IPS-20b (cell line): ENCODE data around the gene SRRM2.

Experiments
- H3K27ac ChIP-seq: one replicate; pipeline ENCODE4 v1.5.1; 2013; ENCODE audit warnings: low read length
- H3K27me3 ChIP-seq: 2 replicates; pipeline ENCODE4 v1.6.1; 2013; ENCODE audit warnings: mild to moderate bottlenecking, low read length, inconsistent platforms; ENCODE audit not compliant: insufficient read depth
- H3K36me3 ChIP-seq: 2 replicates; pipeline ENCODE4 v1.6.1; 2013; ENCODE audit warnings: low read depth, mild to moderate bottlenecking, inconsistent platforms, low read length, moderate library complexity; ENCODE audit not compliant: insufficient read depth
- H3K4me1 ChIP-seq: 2 replicates; pipeline ENCODE4 v1.6.1; 2013; ENCODE audit warnings: mild to moderate bottlenecking, control low read depth, inconsistent platforms, low read length, moderate library complexity; ENCODE audit not compliant: insufficient read depth
- H3K4me3 ChIP-seq: 2 replicates; pipeline ENCODE4 v1.5.1; 2013; ENCODE audit warnings: mild to moderate bottlenecking, low read length, inconsistent platforms
- H3K9ac ChIP-seq: 2 replicates; pipeline ENCODE4 v1.6.1; 2013; ENCODE audit warnings: low read depth, mild to moderate bottlenecking, inconsistent platforms, low read length, moderate library complexity
- H3K9me3 ChIP-seq: 2 replicates; pipeline ENCODE4 v1.6.1; 2013; ENCODE audit warnings: mild to moderate bottlenecking, low read depth, low read length, inconsistent platforms; ENCODE audit not compliant: insufficient read depth

Gene SRRM2

DNA sequence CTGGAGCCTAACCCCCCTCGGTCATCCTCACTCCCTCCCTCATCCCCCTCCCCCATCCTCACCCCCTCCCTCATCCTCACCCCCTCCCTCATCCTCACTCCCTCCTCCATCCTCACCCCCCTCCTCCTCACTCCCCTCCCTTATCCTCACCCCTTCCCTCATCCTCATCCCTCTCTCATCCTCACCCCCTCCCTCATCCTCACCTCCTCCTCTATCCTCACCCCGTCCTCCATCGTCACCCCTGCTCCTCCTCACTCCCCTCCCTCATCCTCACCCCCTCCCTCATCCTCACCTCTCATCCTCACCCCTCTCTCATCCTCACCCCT, 34.4 kb downstream of the SRRM2 start:
- Histone ChIP-seq H3K9ac (no peak overlapping the region), H3K4me3 (no peak overlapping the region), H3K9me3 (no peaks in the 10 kb centered on the region), H3K27ac (no peak overlapping the region), H3K36me3 (no peaks in the 10 kb centered on the region), H3K4me1 (no peaks in the 10 kb centered on the region), H3K27me3 (peaks cover 29% of the 10 kb centered on the region)

DNA sequence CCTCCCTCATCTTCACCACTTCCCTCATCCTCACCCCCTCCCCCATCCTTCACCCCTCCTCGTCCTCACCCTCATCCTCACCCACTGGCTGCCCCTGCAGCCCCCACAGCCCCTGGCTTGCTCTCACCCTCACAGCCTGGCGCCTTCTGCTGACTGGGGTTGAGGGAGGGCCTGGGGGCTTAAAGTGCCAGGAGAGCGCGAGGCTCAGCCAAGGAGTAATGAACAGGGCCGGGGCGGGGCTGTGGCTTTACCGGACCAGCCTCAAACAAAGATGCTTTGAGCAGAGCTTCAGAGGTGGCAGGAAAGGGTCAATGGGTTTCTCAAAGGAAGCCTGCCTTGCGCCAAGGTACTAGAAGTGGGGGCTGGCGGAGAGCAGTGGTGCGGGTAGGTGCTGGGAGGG, 35.0 kb downstream of the SRRM2 start, which contains the start of gene PRSS33:
TSS of gene PRSS33 (minus strand) at position 155 of the 400 bp plus-strand sequence. CDS start 1,013 bp downstream, outside the sequence.
- H3K27ac ChIP-seq: no peak within 1 kb of the TSS
- no peak within 1 kb of the TSS for H3K9ac ChIP-seq
- H3K4me3 ChIP-seq: no peak within 1 kb of the TSS

DNA sequence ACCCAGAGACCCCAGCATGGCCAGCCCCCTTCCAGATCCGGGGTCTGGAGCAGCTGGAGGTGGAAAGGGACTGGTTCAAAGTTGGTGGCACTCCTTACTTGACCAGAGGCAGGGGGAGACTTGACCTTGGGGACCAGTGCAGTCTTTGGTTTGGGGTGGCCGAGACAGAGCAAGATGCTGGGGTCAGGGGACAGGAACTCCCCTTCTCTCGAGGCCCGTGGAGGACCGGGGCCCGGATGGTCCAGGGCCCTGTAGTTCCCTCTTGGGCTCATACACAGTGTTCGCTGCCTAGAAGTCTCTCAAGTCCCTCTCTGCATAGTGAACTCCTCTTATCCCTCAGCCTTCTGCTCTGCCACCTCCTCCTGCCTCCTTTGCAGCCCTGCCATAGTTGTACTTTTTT, 35.5 kb downstream of the SRRM2 start:
- Histone ChIP-seq H3K27me3 (peaks cover 29% of the 10 kb centered on the region), H3K27ac (no peak overlapping the region), H3K9ac (no peak overlapping the region), H3K4me1 (no peaks in the 10 kb centered on the region), H3K4me3 (no peak overlapping the region), H3K36me3 (no peaks in the 10 kb centered on the region), H3K9me3 (no peaks in the 10 kb centered on the region)

More for the DNA sequence above, 35.0 kb downstream of the SRRM2 start, which contains the start of gene PRSS33:
- Histone ChIP-seq H3K27me3 (peaks cover 29% of the 10 kb centered on the region), H3K9me3 (no peaks in the 10 kb centered on the region), H3K36me3 (no peaks in the 10 kb centered on the region), H3K4me1 (no peaks in the 10 kb centered on the region)

DNA sequence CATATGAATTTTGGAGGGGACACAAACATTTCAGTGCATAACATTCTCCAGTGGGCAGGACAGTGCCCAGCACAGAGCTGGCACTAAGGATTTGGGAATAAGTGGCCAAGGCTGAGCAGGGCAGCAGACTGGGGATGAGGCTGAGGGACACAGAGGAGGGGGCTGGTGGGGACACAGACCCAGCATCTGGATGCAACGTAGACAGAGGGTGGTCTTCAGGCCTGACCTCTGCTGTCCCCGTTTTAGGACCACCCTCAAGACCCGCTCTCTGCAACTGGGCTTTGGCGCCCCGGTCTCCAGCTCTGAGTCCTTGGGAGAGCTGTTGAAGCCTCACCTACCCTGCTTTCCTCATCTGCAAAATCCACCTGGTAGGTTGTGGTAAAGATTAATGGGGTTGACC, 38.2 kb downstream of the SRRM2 start:
- Histone ChIP-seq H3K9ac (no peak overlapping the region), H3K9me3 (no peaks in the 10 kb centered on the region), H3K36me3 (no peaks in the 10 kb centered on the region), H3K4me1 (no peaks in the 10 kb centered on the region), H3K4me3 (no peak overlapping the region), H3K27me3 (peaks cover 11% of the 10 kb centered on the region), H3K27ac (no peak overlapping the region)

DNA sequence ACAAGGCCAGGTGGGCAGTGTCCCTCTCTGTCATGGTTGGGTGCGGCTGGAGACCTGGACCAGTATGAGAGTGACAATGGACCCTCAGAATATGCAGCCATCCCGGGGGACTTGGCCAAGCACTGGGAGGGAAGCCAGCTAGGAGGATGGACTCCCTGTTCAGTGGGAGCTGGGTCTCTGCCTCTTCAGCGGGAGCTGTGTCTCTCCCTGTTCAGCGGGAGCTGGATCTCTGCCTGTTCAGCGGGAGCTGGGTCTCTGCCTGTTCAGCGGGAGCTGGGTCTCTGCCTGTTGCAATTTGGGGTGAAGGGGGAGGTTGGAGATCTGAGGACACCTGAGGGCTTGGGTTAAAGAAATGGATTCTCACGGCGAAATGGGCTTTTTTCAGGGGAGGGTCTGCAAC, 38.7 kb downstream of the SRRM2 start:
- H3K27me3 ChIP-seq: peaks cover 9% of the 10 kb centered on the region
- no peak overlapping the region for H3K9ac ChIP-seq
- H3K36me3 ChIP-seq: no peaks in the 10 kb centered on the region
- H3K4me1 ChIP-seq: no peaks in the 10 kb centered on the region
- H3K9me3 ChIP-seq: no peaks in the 10 kb centered on the region
- H3K4me3 ChIP-seq: no peak overlapping the region
- no peak overlapping the region for H3K27ac ChIP-seq

DNA sequence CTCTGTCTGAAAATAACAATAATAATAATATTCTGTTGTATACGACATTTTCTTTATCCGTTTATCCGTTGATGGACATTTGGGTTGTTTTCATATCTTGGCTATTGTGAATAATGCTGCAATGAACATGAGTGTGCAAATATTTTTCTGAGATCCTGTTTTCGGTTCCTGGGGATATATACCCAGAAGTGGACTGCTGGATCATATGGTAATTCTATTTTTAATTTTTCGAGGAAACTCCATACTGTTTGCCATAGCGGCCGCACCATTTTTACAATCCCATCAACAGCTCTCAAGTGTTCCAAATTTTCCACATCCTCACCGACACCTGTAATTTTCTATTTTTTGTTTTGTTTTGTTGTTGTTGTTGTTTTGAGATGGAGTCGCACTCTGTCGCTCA, 40.5 kb downstream of the SRRM2 start:
- Histone ChIP-seq H3K27me3 (peaks cover 4% of the 10 kb centered on the region), H3K4me1 (no peaks in the 10 kb centered on the region), H3K9ac (no peak overlapping the region), H3K27ac (no peak overlapping the region), H3K9me3 (no peaks in the 10 kb centered on the region), H3K4me3 (no peak overlapping the region), H3K36me3 (no peaks in the 10 kb centered on the region)

DNA sequence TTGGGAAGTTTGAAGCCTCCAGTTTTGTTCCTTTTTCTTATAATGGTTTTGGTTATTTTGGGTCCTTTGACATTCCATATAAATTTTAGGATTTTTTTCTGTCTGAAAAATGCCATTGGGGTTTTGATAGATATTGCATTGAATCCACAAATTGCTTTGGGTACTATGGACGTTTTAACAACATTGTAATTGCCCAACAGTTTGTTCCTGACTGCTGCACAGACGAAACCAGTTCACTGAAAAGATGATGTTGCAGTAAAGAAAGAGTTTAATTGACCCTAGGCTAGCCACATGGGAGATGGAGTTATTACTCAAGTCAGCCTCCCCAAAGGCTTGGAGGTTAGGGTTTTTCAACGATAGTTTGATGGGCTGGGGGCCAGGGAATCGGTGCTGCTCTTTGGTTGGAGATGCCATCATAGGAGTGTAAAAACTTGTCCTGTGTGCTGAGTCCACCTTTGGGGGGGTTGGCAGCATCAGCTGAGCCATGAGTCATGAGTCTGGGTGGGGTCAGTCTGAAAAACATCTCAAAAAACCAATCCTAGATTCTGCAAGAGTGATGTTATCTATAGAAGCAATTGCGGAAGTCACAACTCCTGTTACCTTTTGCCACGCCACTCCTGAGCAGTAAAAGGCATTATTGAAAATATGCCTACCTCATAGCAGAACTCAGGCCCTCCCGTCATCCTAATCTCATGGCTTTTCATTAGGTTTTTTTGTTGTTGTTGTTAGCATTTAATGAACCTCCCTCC, 43.1 kb downstream of the SRRM2 start:
- no peak overlapping the region for H3K9ac ChIP-seq
- no peaks in the 10 kb centered on the region for H3K9me3 ChIP-seq
- peaks cover 4% of the 10 kb centered on the region for H3K27me3 ChIP-seq
- no peaks in the 10 kb centered on the region for H3K4me1 ChIP-seq
- no peaks in the 10 kb centered on the region for H3K36me3 ChIP-seq
- no peak overlapping the region for H3K4me3 ChIP-seq
- H3K27ac ChIP-seq: no peak overlapping the region

DNA sequence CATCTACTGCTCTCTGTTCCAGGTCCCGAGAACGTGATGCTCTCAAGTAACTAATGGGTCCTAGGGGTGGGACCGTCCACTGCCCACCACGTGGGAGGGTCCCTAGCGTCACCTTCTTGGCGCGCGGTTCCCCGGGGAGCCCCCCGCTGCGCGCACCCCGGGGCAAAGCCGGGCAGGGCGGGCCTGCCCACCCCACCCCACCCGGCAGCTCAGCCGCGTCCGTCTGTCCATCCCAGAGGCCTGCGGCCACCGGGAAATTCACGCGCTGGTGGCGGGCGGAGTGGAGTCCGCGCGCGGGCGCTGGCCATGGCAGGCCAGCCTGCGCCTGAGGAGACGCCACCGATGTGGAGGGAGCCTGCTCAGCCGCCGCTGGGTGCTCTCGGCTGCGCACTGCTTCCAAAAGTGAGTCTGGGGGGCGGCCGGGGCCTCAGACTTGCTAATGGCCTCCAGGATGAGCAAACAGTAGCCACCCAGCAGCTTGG, 46.3 kb downstream of the SRRM2 start:
- Histone ChIP-seq H3K27me3 (peaks cover 4% of the 10 kb centered on the region; the same call in 1 of the 2 replicates), H3K9ac (no peak overlapping the region), H3K4me1 (no peaks in the 10 kb centered on the region), H3K27ac (no peak overlapping the region), H3K36me3 (no peaks in the 10 kb centered on the region), H3K9me3 (peaks cover 2% of the 10 kb centered on the region; the same call in 1 of the 2 replicates), H3K4me3 (no peak overlapping the region)

DNA sequence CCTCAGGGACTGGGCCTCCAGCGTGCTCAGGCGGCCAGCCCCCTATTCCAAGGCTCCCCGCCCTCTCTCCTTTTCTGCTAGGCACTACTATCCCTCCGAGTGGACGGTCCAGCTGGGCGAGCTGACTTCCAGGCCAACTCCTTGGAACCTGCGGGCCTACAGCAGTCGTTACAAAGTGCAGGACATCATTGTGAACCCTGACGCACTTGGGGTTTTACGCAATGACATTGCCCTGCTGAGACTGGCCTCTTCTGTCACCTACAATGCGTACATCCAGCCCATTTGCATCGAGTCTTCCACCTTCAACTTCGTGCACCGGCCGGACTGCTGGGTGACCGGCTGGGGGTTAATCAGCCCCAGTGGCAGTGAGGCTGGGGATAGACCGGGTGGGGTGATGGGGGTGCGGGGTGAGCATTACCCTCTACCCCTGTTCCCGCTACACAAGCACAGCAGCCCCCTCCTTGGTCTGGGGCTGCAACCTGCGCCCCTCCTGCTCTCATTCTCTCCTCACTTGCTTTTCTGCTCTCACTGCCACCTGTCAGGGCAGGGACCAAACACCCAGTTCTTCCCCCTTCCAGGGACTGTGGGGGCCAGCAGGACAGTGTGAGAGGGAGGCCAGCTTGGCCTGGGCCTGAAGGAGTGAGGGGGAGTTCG, 46.9 kb downstream of the SRRM2 start:
- H3K9ac ChIP-seq: no peak overlapping the region
- H3K36me3 ChIP-seq: no peaks in the 10 kb centered on the region
- H3K27ac ChIP-seq: no peak overlapping the region

DNA sequence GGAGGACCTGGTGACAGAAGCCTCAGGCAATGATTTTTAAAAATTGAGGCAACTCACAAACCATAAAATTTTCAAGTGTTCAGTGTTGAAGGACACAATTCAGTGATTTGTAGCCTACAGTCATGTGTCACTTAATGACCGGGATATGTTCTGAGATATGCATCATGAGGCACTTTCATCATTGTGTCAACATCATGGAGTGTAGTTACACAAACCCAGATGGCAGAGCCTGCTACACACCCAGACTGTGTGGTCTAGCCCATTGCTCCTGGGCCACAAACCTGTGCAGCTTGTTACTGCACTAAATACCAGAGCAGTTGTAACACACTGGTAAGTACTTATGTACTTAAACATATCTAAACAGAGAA, 47.4 kb downstream of the SRRM2 start:
- H3K27me3 ChIP-seq: peaks cover 4% of the 10 kb centered on the region; the same call in 1 of the 2 replicates
- peaks cover 13% of the 10 kb centered on the region; the same call in 1 of the 2 replicates for H3K9me3 ChIP-seq
- no peak overlapping the region for H3K4me3 ChIP-seq
- no peaks in the 10 kb centered on the region for H3K4me1 ChIP-seq
- H3K36me3 ChIP-seq: no peaks in the 10 kb centered on the region
- no peak overlapping the region for H3K9ac ChIP-seq
- no peak overlapping the region for H3K27ac ChIP-seq

More for the DNA sequence above, 46.9 kb downstream of the SRRM2 start:
- H3K4me3 ChIP-seq: no peak overlapping the region
- peaks cover 4% of the 10 kb centered on the region; the same call in 1 of the 2 replicates for H3K27me3 ChIP-seq
- no peaks in the 10 kb centered on the region for H3K4me1 ChIP-seq
- H3K9me3 ChIP-seq: peaks cover 8% of the 10 kb centered on the region; the same call in 1 of the 2 replicates

DNA sequence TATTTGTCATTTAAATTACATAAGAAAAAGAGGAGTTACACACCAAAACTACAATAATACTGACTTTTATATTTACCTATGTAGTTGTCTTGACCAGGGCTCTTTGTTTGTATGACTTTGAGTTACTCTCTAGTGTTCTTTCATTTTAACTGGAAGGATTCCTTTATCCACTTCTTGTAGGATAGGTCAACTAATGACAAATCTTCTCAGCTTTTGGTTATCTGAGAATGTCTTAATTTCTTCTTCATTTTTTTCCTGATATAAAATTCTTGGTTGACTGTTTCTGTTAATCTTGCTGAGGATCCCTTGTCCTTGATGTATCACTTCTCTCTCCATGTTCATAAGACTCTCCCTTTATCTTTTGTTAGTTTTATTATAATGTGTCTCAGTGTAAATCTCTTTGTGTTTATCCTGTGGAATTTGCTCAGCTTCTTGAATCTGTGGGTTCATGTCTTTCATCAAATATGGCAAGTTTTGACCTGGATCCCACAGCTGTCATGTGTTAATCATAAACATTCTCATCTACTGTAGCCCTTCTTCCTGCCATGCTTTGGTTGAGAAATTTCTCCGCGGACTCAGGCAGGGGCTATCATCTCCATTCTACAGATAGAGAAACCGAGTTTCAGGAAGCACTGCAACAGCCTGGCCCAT, 51.2 kb downstream of the SRRM2 start:
- Histone ChIP-seq H3K4me3 (no peak overlapping the region), H3K27me3 (no peaks in the 10 kb centered on the region), H3K27ac (no peak overlapping the region), H3K4me1 (no peaks in the 10 kb centered on the region), H3K36me3 (no peaks in the 10 kb centered on the region), H3K9me3 (peaks cover 21% of the 10 kb centered on the region; the same call in 1 of the 2 replicates), H3K9ac (no peak overlapping the region)
